Glutamatergic neuron (in vitro differentiated cells): ENCODE measurements around the gene CLTB. TPM values are rescaled to one million over a fixed set of nuclear protein-coding genes. Genes with fewer than 3 reads are reported as not detected.

Experiments
- DNase-seq: peaks from one replicate; pipeline ENCODE4 v3.0.0; 2022
- H3K27ac Mint-ChIP-seq: one replicate; pipeline ENCODE4 v1.8.0; 2020; ENCODE audit warnings: mild to moderate bottlenecking, mixed read lengths, inconsistent platforms; ENCODE audit not compliant: unreplicated experiment
- H3K27me3 Mint-ChIP-seq: one replicate; pipeline ENCODE4 v1.8.0; 2020; ENCODE audit warnings: mild to moderate bottlenecking, moderate library complexity, mixed read lengths, inconsistent platforms; ENCODE audit not compliant: unreplicated experiment
- H3K36me3 Mint-ChIP-seq: one replicate; pipeline ENCODE4 v1.8.0; 2020; ENCODE audit warnings: mild to moderate bottlenecking, mixed read lengths, inconsistent platforms; ENCODE audit not compliant: unreplicated experiment
- H3K4me1 Mint-ChIP-seq: one replicate; pipeline ENCODE4 v1.8.0; 2020; ENCODE audit warnings: mild to moderate bottlenecking, low read depth, mixed read lengths, inconsistent platforms; ENCODE audit not compliant: unreplicated experiment
- H3K4me3 Mint-ChIP-seq: one replicate; pipeline ENCODE4 v1.8.0; 2020; ENCODE audit warnings: mild to moderate bottlenecking, mixed read lengths, inconsistent platforms; ENCODE audit not compliant: unreplicated experiment
- H3K9me3 Mint-ChIP-seq: one replicate; pipeline ENCODE4 v1.8.0; 2020; ENCODE audit warnings: mild to moderate bottlenecking, moderate library complexity, mixed read lengths, inconsistent platforms; ENCODE audit not compliant: unreplicated experiment
- CTCF ChIP-seq: fragments of 200-600 bp; sonication (generic); IDR thresholded peaks from one replicate; pipeline ENCODE4 v1.5.0; 2021; ENCODE audit not compliant: partially characterized antibody, unreplicated experiment
- total RNA-seq: library from RNA; stranded (reverse); fragmentation: NEBNext Ultra II Directional; extraction: Animal tissue kit (Norgen Biotek cat#: 25700); gene quantifications from one replicate; pipeline ENCODE4 v1.2.1, GENCODE V29; 2021; ENCODE audit not compliant: unreplicated experiment

CLTB gene
- total RNA-seq, 1 donor from 2014 or later: 83.8 TPM

- TF ChIP-seq CTCF: no peak
- Mint-ChIP-seq H3K4me1 (peaks cover 11% of the 10 kb centered on the region), H3K9me3 (peaks cover 9% of the 10 kb centered on the region), H3K4me3 (peak within 1 kb of the TSS; percentile 77), H3K27ac (peak within 1 kb of the TSS; percentile 48), H3K27me3 (peaks cover 13% of the 10 kb centered on the region), H3K36me3 (peaks cover 8% of the 10 kb centered on the region)
- DNase-seq: peak; percentile 74
Observed at GRCh38 chr5:176365351-176366231, 50.7 kb downstream of the CLTB start, which contains the start of gene ARL10. Gene ARL10 (plus strand): TSS chr5:176365487. CDS start chr5:176365564, 77 bp downstream.

GRCh38 chr5:176364765-176365350 lies 51.5 kb downstream of the CLTB start:
- H3K4me1 Mint-ChIP-seq: peaks cover 12% of the 10 kb centered on the region
- peak overlapping the region; percentile 71 for H3K4me3 Mint-ChIP-seq
- peak overlapping the region; percentile 48 for H3K27ac Mint-ChIP-seq
- DNase-seq: no peak
- H3K36me3 Mint-ChIP-seq: peaks cover 8% of the 10 kb centered on the region
- H3K27me3 Mint-ChIP-seq: peaks cover 13% of the 10 kb centered on the region
- TF ChIP-seq CTCF: no peak
- H3K9me3 Mint-ChIP-seq: peaks cover 9% of the 10 kb centered on the region

GRCh38 chr5:176362233-176362490 lies 54.2 kb downstream of the CLTB start:
- no peak for DNase-seq
- TF ChIP-seq CTCF: no peak
- peaks cover 6% of the 10 kb centered on the region for H3K9me3 Mint-ChIP-seq
- H3K36me3 Mint-ChIP-seq: no peaks in the 10 kb centered on the region
- peak overlapping the region; percentile 94 for H3K4me3 Mint-ChIP-seq
- H3K27ac Mint-ChIP-seq: peak overlapping the region; percentile 100
- H3K27me3 Mint-ChIP-seq: peaks cover 8% of the 10 kb centered on the region
- H3K4me1 Mint-ChIP-seq: peaks cover 16% of the 10 kb centered on the region

GRCh38 chr5:176361437-176362232 lies 54.7 kb downstream of the CLTB start, which contains the start of gene KIAA1191:
Gene KIAA1191 (minus strand): TSS chr5:176361764. CDS start chr5:176359508, 2,256 bp downstream.
- H3K36me3 Mint-ChIP-seq: no peaks in the 10 kb centered on the region
- H3K27ac Mint-ChIP-seq: peak within 1 kb of the TSS; percentile 100
- peaks cover 15% of the 10 kb centered on the region for H3K4me1 Mint-ChIP-seq
- peaks cover 7% of the 10 kb centered on the region for H3K27me3 Mint-ChIP-seq
- peak within 1 kb of the TSS; percentile 94 for H3K4me3 Mint-ChIP-seq
- peak; percentile 96 for DNase-seq
- peaks cover 4% of the 10 kb centered on the region for H3K9me3 Mint-ChIP-seq
- no peak for TF ChIP-seq CTCF
